Lower leg skin (tissue), 4 donors: ENCODE data around the gene CCDC182. TPM values are rescaled to one million over a fixed set of nuclear protein-coding genes. Genes with fewer than 3 reads are reported as not detected.

ENCODE experiments used
- DNase-seq, 2 donors: peaks; one replicate each; pipeline ENCODE4 v3.0.0-alpha.2; 2019; ENCODE audit warnings: low spot score in 2 of 2
- H3K4me3 ChIP-seq: fragments of 200-600 bp; sonication (generic); 2 replicates; pipeline ENCODE4 v1.5.1; 2017; ENCODE audit warnings: mild to moderate bottlenecking, low read depth; ENCODE audit not compliant: poor library complexity, severe bottlenecking
- POLR2A ChIP-seq, 2 donors: fragments of 450-650 bp; IDR thresholded peaks; one replicate each; pipeline ENCODE4 v1.6.1; 2016 to 2017; ENCODE audit warnings: antibody characterized with exemption in 2 of 2, mild to moderate bottlenecking in 1 of 2, moderate library complexity in 1 of 2
- WGBS, 2 donors: methylation state at CpG; one replicate each; pipeline ENCODE4 v1.1.5; 2018; 5-methylcytosine and 5-hydroxymethylcytosine counted together
- intact Hi-C: fragments of 100-400 bp; cut with DNase I; formaldehyde crosslinking; loops from one replicate; pipeline ENCODE4 v1.15.0; 2023; ENCODE audit warnings: low total_unique reads
- total RNA-seq, 4 donors: library from RNA; depleted of rRNA; stranded (reverse); fragments of >200 nt; gene quantifications; one replicate each; pipeline ENCODE4 v1.1.0, GENCODE V29; 2016
- TF ChIP-seq, protein P1 (sequence below), 3 donors: fragments of 450-650 bp; IDR thresholded peaks; one replicate each; pipeline ENCODE4 v1.5.1; 2016; ENCODE audit warnings: antibody characterized with exemption in 3 of 3, mild to moderate bottlenecking in 3 of 3, moderate library complexity in 2 of 3

Gene CCDC182
- total RNA-seq, 4 donors from 2014 or later, result not detected

DNA sequence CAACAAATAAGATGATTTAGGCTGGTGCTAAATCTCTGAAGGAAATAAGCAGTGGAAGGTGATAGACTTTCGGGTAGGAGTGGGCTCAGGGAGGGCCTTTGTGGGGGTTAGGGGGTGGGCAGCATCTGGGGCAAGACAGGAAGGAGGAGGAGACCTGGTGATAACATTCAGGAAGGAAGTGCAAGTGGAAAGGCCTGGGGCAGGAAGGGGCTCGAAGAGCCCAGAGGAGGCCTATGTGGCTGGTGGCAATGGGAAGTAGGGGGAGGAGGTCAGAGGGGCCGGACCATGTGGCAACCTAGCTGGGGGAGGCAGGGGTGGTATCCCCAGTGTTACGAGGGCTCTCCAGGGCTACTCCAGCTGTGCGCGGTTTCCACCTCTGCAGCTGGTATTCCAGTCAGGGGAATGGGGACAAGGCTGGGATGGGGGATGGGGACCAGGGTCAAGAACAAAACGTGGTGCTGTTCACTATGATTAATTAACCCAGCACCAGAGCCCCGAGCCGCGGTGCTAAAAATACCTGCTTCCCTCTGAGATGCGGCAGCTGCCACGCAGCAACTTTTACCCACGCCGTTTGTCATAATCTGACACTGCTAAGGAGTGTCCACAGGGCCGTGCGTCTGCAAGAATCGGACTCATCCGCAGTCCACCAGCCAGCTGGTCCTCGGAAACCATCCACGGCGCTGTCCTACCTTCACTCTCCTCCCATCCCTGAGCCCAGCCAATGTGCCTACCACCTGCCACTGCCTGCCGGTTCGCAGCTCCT, 5.2 kb upstream of the CCDC182 start:
- 64 to 70% methylated on average over 23 of the region's 23 CpGs for WGBS, 2 donors
- intact Hi-C loops, result loop anchor here (10.0 kb wide), 1 partner anchor 625 kb away; no protein-coding TSS in a partner anchor
- no peak overlapping the region for H3K4me3 ChIP-seq
- DNase-seq, result peak in 1 of 2 donors; percentile 73
- no peak for TF ChIP-seq POLR2A (IDR thresholded peaks at IDR 0.05)
- TF ChIP-seq, protein P1, sequence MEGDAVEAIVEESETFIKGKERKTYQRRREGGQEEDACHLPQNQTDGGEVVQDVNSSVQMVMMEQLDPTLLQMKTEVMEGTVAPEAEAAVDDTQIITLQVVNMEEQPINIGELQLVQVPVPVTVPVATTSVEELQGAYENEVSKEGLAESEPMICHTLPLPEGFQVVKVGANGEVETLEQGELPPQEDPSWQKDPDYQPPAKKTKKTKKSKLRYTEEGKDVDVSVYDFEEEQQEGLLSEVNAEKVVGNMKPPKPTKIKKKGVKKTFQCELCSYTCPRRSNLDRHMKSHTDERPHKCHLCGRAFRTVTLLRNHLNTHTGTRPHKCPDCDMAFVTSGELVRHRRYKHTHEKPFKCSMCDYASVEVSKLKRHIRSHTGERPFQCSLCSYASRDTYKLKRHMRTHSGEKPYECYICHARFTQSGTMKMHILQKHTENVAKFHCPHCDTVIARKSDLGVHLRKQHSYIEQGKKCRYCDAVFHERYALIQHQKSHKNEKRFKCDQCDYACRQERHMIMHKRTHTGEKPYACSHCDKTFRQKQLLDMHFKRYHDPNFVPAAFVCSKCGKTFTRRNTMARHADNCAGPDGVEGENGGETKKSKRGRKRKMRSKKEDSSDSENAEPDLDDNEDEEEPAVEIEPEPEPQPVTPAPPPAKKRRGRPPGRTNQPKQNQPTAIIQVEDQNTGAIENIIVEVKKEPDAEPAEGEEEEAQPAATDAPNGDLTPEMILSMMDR (IDR thresholded peaks at IDR 0.05), result no peak

DNA sequence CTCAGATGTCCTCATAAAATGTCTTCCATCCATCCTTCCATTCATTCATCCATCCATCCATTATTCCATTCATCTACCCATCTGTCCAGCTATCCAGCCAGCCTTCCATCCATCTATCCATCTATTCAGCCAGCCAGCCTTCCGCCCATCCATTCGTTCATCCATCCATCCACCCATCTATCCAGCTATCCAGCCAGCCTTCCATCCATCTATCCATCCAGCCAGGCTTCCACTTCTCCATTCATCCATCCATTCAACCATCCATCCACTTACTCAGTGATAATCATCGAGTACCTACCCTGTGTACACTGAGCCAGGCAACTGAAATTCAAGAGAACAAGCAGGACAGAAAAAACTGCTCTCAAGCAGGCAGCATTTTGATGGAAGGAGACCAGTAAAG, 4.6 kb upstream of the CCDC182 start:
- peak in 1 of 2 donors; percentile 9 for DNase-seq
- TF ChIP-seq, protein P1 (IDR thresholded peaks at IDR 0.05), result no peak
- TF ChIP-seq POLR2A (IDR thresholded peaks at IDR 0.05), result no peak
- intact Hi-C loops, result loop anchor here (10.0 kb wide), 2 partner anchors 505 to 625 kb away; no protein-coding TSS in a partner anchor
- WGBS, 2 donors, result 82 to 85% methylated on average over 3 of the region's 3 CpGs
- no peak overlapping the region for H3K4me3 ChIP-seq

DNA sequence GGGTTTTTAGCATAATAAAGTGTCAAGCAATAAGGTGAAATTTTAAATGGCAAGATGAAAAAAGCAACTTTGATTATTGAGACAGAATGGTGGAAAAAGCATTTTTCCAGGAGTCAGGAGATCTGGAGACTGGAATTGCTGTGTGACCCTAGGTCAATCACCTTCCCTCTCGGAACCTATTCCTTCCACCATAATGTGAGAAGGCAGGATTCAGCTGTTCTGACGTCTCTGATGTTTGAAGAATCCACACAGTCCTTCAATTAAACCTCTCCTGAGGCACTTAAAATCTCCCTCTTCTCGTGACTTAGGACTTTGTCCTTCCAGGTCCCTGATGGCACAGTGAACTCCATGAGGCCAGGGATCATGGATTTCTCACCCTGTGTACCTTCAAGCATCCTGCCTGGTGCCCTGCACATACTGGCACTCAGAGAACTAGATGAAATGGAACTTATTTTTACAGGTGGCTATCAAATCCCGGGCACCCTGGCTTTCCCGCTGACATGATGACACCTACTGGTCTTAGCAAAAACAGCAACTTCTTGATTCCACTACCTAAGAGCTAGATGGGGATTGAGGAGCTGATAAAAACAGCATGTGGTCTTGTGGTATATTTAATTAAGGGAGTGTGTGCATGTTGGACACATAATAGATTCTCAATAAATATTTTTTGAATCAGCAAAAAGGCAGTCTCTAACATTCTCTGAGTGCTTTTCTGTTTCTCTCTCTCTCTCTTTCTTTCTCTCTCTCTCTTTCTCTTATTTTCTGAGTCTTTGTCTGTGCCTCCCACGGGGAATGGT, 2.3 kb upstream of the CCDC182 start:
- 20 to 24% methylated on average over 6 of the region's 6 CpGs for WGBS, 2 donors
- TF ChIP-seq POLR2A (IDR thresholded peaks at IDR 0.05), result no peak
- TF ChIP-seq, protein P1 (IDR thresholded peaks at IDR 0.05), result no peak
- H3K4me3 ChIP-seq, result no peak overlapping the region
- peak; percentile 18 to 86 for DNase-seq
- intact Hi-C loops, result loop anchor here (10.0 kb wide), 1 partner anchor 503 kb away; no protein-coding TSS in a partner anchor

DNA sequence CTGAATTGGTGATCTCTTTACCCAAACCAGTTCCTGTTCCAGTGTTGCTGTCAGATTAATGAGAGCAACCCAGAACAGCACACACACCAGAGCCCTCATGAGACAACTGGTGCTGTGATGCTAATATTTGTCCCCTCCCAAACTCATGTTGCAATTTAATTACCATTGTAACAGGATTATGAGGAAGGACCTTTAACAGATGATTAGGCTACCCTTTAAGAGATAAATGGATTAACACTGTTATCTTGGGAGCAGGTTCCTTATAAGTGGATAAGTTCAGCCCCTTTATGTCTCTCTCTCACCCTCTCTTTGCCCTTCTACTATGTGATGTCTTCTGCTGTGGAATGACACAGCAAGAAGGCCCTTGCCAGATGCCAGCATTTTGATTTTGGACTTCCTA, 1.1 kb upstream of the CCDC182 start:
- intact Hi-C loops, result loop anchor here (10.0 kb wide), 1 partner anchor 501 kb away; no protein-coding TSS in a partner anchor
- DNase-seq, result peak in 1 of 2 donors; percentile 7
- H3K4me3 ChIP-seq, result no peak overlapping the region
- TF ChIP-seq POLR2A (IDR thresholded peaks at IDR 0.05), result no peak
- TF ChIP-seq, protein P1 (IDR thresholded peaks at IDR 0.05), result no peak

DNA sequence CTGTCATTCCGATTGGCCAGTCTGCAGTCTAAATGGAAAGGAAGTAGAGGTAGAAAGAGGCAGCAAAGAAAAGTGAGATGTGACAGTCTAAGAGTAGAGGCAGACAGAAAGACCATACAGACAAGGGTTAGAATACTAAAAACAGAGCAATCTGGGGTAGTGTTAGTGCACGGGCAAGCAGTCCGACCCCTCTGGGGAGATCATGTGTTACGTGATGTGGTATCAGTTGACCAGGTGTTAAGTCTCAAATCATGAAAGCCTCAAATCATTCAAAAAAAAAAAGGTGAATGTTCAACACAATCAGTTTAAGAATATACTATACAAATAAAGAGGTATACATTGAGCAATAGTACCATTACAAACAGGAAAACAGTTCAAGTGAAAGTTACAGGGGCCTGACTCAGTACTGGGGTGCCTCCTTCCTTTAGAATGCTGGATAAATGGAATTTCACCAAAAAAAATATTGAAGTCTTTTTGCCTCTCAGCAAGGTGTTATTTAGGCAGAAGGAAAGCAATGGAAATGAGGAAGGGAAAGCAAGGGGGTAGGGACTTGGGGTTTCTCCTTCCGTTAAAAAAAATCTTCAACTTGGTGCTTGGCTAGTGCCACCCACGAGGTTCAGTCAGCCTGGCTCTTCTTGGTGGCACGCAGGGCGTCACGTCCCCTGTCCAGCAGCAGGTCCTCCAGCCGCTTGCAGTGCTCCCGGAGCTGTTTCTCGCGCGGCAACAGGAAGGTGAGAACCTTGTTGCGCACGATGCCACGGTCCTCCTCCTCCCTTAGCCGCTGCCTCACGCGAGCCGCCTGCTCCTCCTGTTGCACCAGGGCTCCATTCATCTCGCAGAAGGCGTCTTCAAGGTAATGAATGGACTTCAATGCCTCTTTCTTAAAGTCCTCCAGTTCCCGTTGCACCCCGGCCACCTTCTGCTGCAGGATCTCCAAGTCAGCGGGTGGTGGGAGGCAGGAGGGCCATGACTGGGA, 616 bp downstream of the CCDC182 start:
- intact Hi-C loops, result loop anchor here (10.0 kb wide), 1 partner anchor 500 kb away; no protein-coding TSS in a partner anchor
- DNase-seq, result no peak
- WGBS, 2 donors, result 85 to 86% methylated on average over 26 of the region's 26 CpGs
- no peak for TF ChIP-seq POLR2A (IDR thresholded peaks at IDR 0.05)
- TF ChIP-seq, protein P1 (IDR thresholded peaks at IDR 0.05), result no peak
- H3K4me3 ChIP-seq, result no peak overlapping the region
